ENCODE data around the gene NXPE2. TPM values are rescaled to one million over a fixed set of nuclear protein-coding genes. Genes with fewer than 3 reads are reported as not detected.

Gene NXPE2
- total RNA-seq: not detected in 2 replicates

GRCh38 chr11:114678125-114679036 is at the start of gene NXPE2:
Gene NXPE2 (plus strand): TSS chr11:114678527. CDS start chr11:114678576, 49 bp downstream.

Other genes starting within 250 kb of the NXPE2 start
- 275 and 279 TPM in 2 replicates for gene REXO2, start 239.1 kb upstream of the NXPE2 start, total RNA-seq
- not detected in 2 replicates for gene NXPE1, start 118.6 kb upstream of the NXPE2 start, total RNA-seq
- gene NXPE4, start 82.7 kb upstream of the NXPE2 start, total RNA-seq: not detected in 2 replicates

All from myometrial cell (primary cell).